HEK293 (cell line): ENCODE measurements around the gene AMPH.

ENCODE experiments used
- BCL6B ChIP-seq: fragments of 450-650 bp; formaldehyde crosslinking; IDR thresholded peaks from 2 replicates; pipeline ENCODE4 v1.5.1; 2017; ENCODE audit warnings: missing biosample characterization, missing genetic modification characterization
- KLF16 ChIP-seq: fragments of 450-650 bp; formaldehyde crosslinking; IDR thresholded peaks from 2 replicates; pipeline ENCODE4 v1.5.1; 2017; ENCODE audit warnings: missing biosample characterization, missing genetic modification characterization
- MYNN ChIP-seq: fragments of 450-650 bp; formaldehyde crosslinking; IDR thresholded peaks from 2 replicates; pipeline ENCODE4 v1.5.1; 2016; ENCODE audit warnings: missing biosample characterization, missing genetic modification characterization, borderline replicate concordance
- PRDM10 ChIP-seq: fragments of 450-650 bp; formaldehyde crosslinking; IDR thresholded peaks from 2 replicates; pipeline ENCODE4 v1.5.1; 2016; ENCODE audit warnings: missing biosample characterization, missing genetic modification characterization
- PRDM2 ChIP-seq: fragments of 450-650 bp; formaldehyde crosslinking; IDR thresholded peaks from 2 replicates; pipeline ENCODE4 v1.5.1; 2016; ENCODE audit warnings: missing biosample characterization, missing genetic modification characterization, borderline replicate concordance
- ZNF341 ChIP-seq: fragments of 450-650 bp; formaldehyde crosslinking; IDR thresholded peaks from 2 replicates; pipeline ENCODE4; 2016; ENCODE audit warnings: low read depth, missing biosample characterization, missing genetic modification characterization
- ZNF530 ChIP-seq: fragments of 450-650 bp; formaldehyde crosslinking; IDR thresholded peaks from 2 replicates; pipeline ENCODE4 v1.5.1; 2016; ENCODE audit warnings: low read depth, missing biosample characterization, missing genetic modification characterization
- ZNF580 ChIP-seq: fragments of 450-650 bp; formaldehyde crosslinking; IDR thresholded peaks from 2 replicates; pipeline ENCODE4 v1.5.1; 2016; ENCODE audit warnings: missing biosample characterization, missing genetic modification characterization
- ZNF585B ChIP-seq: fragments of 450-650 bp; formaldehyde crosslinking; IDR thresholded peaks from 2 replicates; pipeline ENCODE4 v1.5.1; 2016; ENCODE audit warnings: missing biosample characterization, missing genetic modification characterization
- ZNF707 ChIP-seq: fragments of 450-650 bp; formaldehyde crosslinking; IDR thresholded peaks from 2 replicates; pipeline ENCODE4 v1.5.1; 2016; ENCODE audit warnings: missing biosample characterization, missing genetic modification characterization

GRCh38 chr7:38607466-38607865 is 23.7 kb downstream of the AMPH start:
- TF ChIP-seq BCL6B (no peak), MYNN (tag by site-specific recombination) (no peak), ZNF580 (no peak), ZNF530 (no peak), PRDM2 (tag by site-specific recombination) (no peak), ZNF341 (tag by site-specific recombination) (no peak), KLF16 (no peak), ZNF707 (tag by site-specific recombination) (no peak), ZNF585B (no peak), PRDM10 (tag by site-specific recombination) (no peak)
